DND-41 (cell line): Measurements from ENCODE around the gene ST6GALNAC2.

Source experiments
- ATAC-seq: fragments of 200-7000 bp; cut with Tn5 transposase; 3 replicates; pipeline ENCODE4 v1.9.1; 2021; ENCODE audit warnings: low read depth; ENCODE audit not compliant: insufficient read depth
- DNase-seq: peaks from one replicate; pipeline ENCODE4 v3.0.0-alpha.2; 2020
- H2AFZ ChIP-seq: 2 replicates; pipeline ENCODE4 v1.6.0; 2012; ENCODE audit warnings: low read depth, low read length
- H3K27ac ChIP-seq: 2 replicates; pipeline ENCODE4 v1.5.1; 2012; ENCODE audit warnings: low read length, inconsistent platforms
- H3K27me3 ChIP-seq: fragments of 200-600 bp; sonication (generic); 2 replicates; pipeline ENCODE4 v1.6.0; 2012; ENCODE audit warnings: low read length, mild to moderate bottlenecking, inconsistent platforms; ENCODE audit not compliant: insufficient read depth, poor library complexity
- H3K36me3 ChIP-seq: 2 replicates; pipeline ENCODE4 v1.5.1; 2012; ENCODE audit warnings: low read length, inconsistent platforms; ENCODE audit not compliant: insufficient read depth
- H3K4me1 ChIP-seq: 2 replicates; pipeline ENCODE4 v1.5.1; 2012; ENCODE audit warnings: mild to moderate bottlenecking, low read length; ENCODE audit not compliant: insufficient read depth
- H3K4me2 ChIP-seq: 2 replicates; pipeline ENCODE4 v1.6.0; 2012; ENCODE audit warnings: mild to moderate bottlenecking, moderate library complexity, low read length, inconsistent platforms; ENCODE audit not compliant: insufficient read depth
- H3K4me3 ChIP-seq, 2 experiments: fragments of 200-600 bp in 1 of 2; shearing (Covaris generic) in 1 of 2; 2 replicates each; pipeline ENCODE4 v1.5.1; 2012 to 2016; ENCODE audit warnings: inconsistent platforms in 2 of 2, low read length in 2 of 2, mild to moderate bottlenecking in 2 of 2, low read depth in 1 of 2, moderate library complexity in 1 of 2
- H3K79me2 ChIP-seq: 2 replicates; pipeline ENCODE4 v1.6.0; 2012; ENCODE audit warnings: low read length, inconsistent platforms; ENCODE audit not compliant: insufficient read depth
- H3K9ac ChIP-seq: 2 replicates; pipeline ENCODE4 v1.6.0; 2012; ENCODE audit warnings: low read depth, mild to moderate bottlenecking, inconsistent platforms, low read length, moderate library complexity
- H3K9me3 ChIP-seq: 2 replicates; pipeline ENCODE4 v1.5.1; 2012; ENCODE audit warnings: low read length, moderate library complexity, mild to moderate bottlenecking, inconsistent platforms; ENCODE audit not compliant: insufficient read depth, severe bottlenecking
- H4K20me1 ChIP-seq: 2 replicates; pipeline ENCODE4 v1.6.0; 2012; ENCODE audit warnings: low read length; ENCODE audit not compliant: insufficient read depth
- EZH2 ChIP-seq: IDR thresholded peaks from 3 replicates; pipeline ENCODE4 v1.6.1; 2012; ENCODE audit warnings: borderline replicate concordance, low read depth, mild to moderate bottlenecking, moderate library complexity, low read length, inconsistent platforms; ENCODE audit not compliant: severe bottlenecking
- TF ChIP-seq, protein P1 (sequence below): IDR thresholded peaks from 2 replicates; pipeline ENCODE4 v1.5.1; 2012; ENCODE audit warnings: borderline replicate concordance, low read length, moderate library complexity, mild to moderate bottlenecking; ENCODE audit not compliant: poor library complexity, severe bottlenecking; ENCODE audit errors: extremely low read depth

The ST6GALNAC2 gene

DNA sequence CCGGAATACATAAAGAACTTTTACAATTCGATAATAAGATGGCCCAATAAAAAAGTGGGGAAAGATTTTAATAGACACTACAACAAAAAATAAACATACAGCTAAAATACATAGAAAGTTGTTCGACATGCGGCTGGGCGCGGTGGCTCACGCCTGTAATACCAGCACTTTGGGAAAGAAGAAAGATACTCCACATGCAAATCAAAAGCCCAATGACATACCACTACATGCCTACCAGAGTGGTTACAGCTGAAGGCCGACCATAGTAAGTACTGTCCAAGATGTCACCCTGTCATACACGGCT is 36.5 kb downstream of the ST6GALNAC2 start:
- no peaks in the 10 kb centered on the region; the same call in 1 of the 2 replicates for H4K20me1 ChIP-seq
- no peak overlapping the region for H3K9ac ChIP-seq
- H3K36me3 ChIP-seq, result no peaks in the 10 kb centered on the region
- H2AFZ ChIP-seq, result no peak overlapping the region
- H3K4me2 ChIP-seq, result no peak overlapping the region
- no peaks in the 10 kb centered on the region for H3K27me3 ChIP-seq
- H3K79me2 ChIP-seq, result no peaks in the 10 kb centered on the region
- TF ChIP-seq EZH2, result no peak
- TF ChIP-seq, protein P1, sequence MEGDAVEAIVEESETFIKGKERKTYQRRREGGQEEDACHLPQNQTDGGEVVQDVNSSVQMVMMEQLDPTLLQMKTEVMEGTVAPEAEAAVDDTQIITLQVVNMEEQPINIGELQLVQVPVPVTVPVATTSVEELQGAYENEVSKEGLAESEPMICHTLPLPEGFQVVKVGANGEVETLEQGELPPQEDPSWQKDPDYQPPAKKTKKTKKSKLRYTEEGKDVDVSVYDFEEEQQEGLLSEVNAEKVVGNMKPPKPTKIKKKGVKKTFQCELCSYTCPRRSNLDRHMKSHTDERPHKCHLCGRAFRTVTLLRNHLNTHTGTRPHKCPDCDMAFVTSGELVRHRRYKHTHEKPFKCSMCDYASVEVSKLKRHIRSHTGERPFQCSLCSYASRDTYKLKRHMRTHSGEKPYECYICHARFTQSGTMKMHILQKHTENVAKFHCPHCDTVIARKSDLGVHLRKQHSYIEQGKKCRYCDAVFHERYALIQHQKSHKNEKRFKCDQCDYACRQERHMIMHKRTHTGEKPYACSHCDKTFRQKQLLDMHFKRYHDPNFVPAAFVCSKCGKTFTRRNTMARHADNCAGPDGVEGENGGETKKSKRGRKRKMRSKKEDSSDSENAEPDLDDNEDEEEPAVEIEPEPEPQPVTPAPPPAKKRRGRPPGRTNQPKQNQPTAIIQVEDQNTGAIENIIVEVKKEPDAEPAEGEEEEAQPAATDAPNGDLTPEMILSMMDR, result no peak
- DNase-seq (no peak), ATAC-seq (no peak)
- H3K9me3 ChIP-seq, result no peaks in the 10 kb centered on the region
- no peak overlapping the region for H3K27ac ChIP-seq
- no peak overlapping the region for H3K4me3 ChIP-seq
- H3K4me1 ChIP-seq, result peaks cover 11% of the 10 kb centered on the region

DNA sequence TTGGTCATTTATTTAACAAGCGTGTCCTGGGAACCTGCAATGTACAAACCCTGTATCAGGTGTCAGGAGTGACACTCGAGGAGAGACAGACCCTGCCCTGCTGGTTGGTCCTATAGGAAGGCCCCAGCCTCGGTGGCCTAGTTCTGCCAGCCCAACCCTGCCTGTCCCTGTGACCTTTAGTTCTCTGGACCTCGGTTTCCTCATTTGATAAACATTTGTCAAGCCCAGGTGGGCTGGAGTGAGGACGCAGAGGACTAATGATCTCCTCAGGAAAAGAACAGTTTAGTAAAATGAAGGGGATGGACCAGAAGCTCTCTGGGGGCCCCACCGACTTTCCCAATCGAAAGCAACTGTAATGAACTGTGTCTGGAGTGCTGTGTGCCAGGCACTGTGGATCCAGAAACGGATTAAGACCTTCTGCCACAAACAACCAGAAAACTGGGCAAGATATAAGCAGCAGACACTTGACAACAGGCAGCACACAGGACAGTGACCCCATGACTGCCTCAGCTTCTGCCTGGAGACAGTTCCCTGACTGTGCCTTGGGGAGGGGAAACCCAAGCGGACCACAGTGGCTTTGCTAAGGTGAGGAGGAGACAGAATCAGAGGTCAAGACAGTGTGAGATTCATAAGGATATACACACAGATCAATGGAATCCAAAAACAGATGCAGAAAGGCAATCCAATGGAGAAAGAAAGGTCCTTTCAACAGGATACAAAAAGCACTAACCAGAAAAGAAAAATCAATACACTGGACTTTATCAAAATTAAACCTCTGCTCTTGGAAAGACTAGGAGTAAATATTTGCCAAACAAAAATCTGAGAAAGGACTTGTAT is 37.1 kb downstream of the ST6GALNAC2 start:
- no peak overlapping the region for H3K4me2 ChIP-seq
- H3K27ac ChIP-seq, result no peak overlapping the region
- H3K79me2 ChIP-seq, result no peaks in the 10 kb centered on the region
- no peak for TF ChIP-seq EZH2
- TF ChIP-seq, protein P1, result no peak
- no peaks in the 10 kb centered on the region for H3K9me3 ChIP-seq
- peaks cover 11% of the 10 kb centered on the region for H3K4me1 ChIP-seq
- no peak overlapping the region for H3K9ac ChIP-seq
- H3K36me3 ChIP-seq, result no peaks in the 10 kb centered on the region
- no peaks in the 10 kb centered on the region for H4K20me1 ChIP-seq
- no peaks in the 10 kb centered on the region for H3K27me3 ChIP-seq
- H3K4me3 ChIP-seq, result no peak overlapping the region
- H2AFZ ChIP-seq, result no peak overlapping the region
- ATAC-seq, result no peak
- DNase-seq, result no peak

DNA sequence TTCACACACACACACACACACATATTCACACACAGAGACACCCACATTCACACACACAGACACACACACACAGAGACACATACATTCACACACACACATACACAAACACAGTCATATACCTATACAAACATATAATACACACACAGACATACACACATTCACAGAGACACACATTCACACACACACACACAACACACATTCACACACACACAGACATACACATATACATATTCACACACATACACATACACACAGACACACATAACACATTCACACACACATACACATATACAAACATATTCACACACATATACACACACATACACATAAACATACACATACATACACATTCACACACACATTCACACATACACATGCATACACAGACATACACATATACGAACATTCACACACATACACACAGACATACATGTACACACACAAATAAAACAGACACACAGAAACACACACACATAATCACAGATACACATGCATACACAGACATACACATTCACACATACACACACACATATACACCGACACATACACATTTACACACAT is 37.9 kb downstream of the ST6GALNAC2 start:
- Histone ChIP-seq H3K4me1 (peaks cover 11% of the 10 kb centered on the region), H3K4me3 (no peak overlapping the region), H3K9ac (no peak overlapping the region), H3K27me3 (no peaks in the 10 kb centered on the region), H2AFZ (no peak overlapping the region), H3K4me2 (no peak overlapping the region), H3K9me3 (no peaks in the 10 kb centered on the region), H3K27ac (no peak overlapping the region), H3K36me3 (no peaks in the 10 kb centered on the region), H4K20me1 (no peaks in the 10 kb centered on the region), H3K79me2 (no peaks in the 10 kb centered on the region)
- TF ChIP-seq, protein P1, result no peak
- no peak for TF ChIP-seq EZH2
- no peak for ATAC-seq
- no peak for DNase-seq
